Colonic mucosa (tissue), 4 donors: ENCODE data around the gene RIMBP2. TPM values are rescaled to one million over a fixed set of nuclear protein-coding genes. Genes with fewer than 3 reads are reported as not detected.

Experiments used
- DNase-seq: peaks from one replicate; pipeline ENCODE4 v3.0.0-alpha.2; 2020
- H3K27ac ChIP-seq: fragments of 200-600 bp; one replicate; pipeline ENCODE4 v1.8.0; 2021
- H3K27me3 ChIP-seq: fragments of 200-600 bp; one replicate; pipeline ENCODE4 v1.8.0; 2021
- H3K36me3 ChIP-seq: fragments of 200-600 bp; one replicate; pipeline ENCODE4 v1.8.0; 2021
- H3K4me1 ChIP-seq: fragments of 200-600 bp; one replicate; pipeline ENCODE4 v1.8.0; 2021; ENCODE audit warnings: mild to moderate bottlenecking
- H3K4me3 ChIP-seq: fragments of 200-600 bp; one replicate; pipeline ENCODE4 v1.8.0; 2021
- H3K9ac ChIP-seq, 2 donors: one replicate each; pipeline ENCODE4 v1.7.0; 2013; ENCODE audit warnings: control low read depth in 2 of 2, low read depth in 2 of 2, low read length in 2 of 2
- H3K9me3 ChIP-seq: fragments of 200-600 bp; one replicate; pipeline ENCODE4 v1.8.0; 2021
- intact Hi-C: fragments of 100-400 bp; cut with DNase I; formaldehyde crosslinking; loops from one replicate; pipeline ENCODE4 v1.14.1; 2022
- total RNA-seq, 2 donors: library from RNA; stranded (reverse); fragmentation: NEBNext Ultra II Directional in 1 of 2; extraction: Animal tissue kit (Norgen Biotek cat#: 25700) in 1 of 2; gene quantifications; one replicate each; pipeline ENCODE4 v1.2.1, GENCODE V29; 2021
- TF ChIP-seq, protein P1 (sequence below): fragments of 200-600 bp; IDR thresholded peaks from one replicate; pipeline ENCODE4 v1.8.0; 2022; ENCODE audit warnings: antibody characterized with exemption, mild to moderate bottlenecking
- donor health status: healthy.
- donor health status: DM: no; HTN: no; CAD: no.
- donor health status: DM: no; HTN: no; CAD: no.

RIMBP2 gene
- total RNA-seq, 2 donors from 2014 or later = 4.8 to 5.6 TPM

DNA sequence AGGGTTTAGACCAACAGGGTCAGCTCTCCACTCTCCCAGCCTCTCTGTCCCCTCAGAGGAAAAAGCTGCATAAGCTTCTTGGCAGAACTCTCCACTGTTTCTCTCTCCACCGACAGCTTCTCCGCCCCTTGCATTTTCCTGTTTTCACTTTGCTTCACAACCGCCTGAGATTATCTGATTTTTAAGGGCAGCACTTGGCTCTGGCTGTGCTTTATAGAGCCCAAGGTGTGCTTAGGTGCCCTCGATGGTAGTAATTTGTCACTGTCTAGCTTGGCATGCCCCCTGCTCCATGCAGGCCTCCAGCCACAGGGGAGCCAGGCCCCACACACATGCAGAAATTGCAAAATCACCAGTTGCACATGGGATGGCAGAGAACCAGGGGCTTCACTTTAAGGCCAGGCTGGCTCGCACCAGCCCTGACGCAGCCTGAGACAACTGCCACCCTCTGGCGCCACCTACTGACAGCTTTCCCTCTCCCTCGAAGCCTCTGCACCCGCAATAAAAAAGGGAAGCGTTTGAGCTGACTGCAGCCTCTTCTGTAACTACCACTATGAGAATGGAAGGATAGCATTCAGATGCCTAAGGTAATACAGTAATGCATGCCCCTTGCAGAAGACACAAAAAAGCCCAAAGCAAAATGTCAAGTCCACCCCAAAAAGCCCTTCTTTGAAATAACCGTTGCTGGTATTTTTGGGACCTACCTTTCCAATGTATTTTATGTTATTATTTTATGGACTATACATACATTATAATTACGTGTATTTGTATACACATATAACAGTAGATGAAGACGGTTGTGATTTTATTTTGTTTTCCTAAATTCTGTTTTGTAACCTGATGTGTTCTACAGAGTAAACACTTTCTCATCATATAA is 32.0 kb upstream of the RIMBP2 start:
- intact Hi-C loops = loop anchor here (2.0 to 10.0 kb wide), 2 partner anchors 347 to 703 kb away; no protein-coding TSS in a partner anchor
- TF ChIP-seq, protein P1, sequence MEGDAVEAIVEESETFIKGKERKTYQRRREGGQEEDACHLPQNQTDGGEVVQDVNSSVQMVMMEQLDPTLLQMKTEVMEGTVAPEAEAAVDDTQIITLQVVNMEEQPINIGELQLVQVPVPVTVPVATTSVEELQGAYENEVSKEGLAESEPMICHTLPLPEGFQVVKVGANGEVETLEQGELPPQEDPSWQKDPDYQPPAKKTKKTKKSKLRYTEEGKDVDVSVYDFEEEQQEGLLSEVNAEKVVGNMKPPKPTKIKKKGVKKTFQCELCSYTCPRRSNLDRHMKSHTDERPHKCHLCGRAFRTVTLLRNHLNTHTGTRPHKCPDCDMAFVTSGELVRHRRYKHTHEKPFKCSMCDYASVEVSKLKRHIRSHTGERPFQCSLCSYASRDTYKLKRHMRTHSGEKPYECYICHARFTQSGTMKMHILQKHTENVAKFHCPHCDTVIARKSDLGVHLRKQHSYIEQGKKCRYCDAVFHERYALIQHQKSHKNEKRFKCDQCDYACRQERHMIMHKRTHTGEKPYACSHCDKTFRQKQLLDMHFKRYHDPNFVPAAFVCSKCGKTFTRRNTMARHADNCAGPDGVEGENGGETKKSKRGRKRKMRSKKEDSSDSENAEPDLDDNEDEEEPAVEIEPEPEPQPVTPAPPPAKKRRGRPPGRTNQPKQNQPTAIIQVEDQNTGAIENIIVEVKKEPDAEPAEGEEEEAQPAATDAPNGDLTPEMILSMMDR = peak; percentile 82
- no peaks in the 10 kb centered on the region for H3K9me3 ChIP-seq
- no peaks in the 10 kb centered on the region for H3K36me3 ChIP-seq
- no peak overlapping the region for H3K27ac ChIP-seq
- DNase-seq = peak; percentile 85
- no peaks in the 10 kb centered on the region for H3K27me3 ChIP-seq
- H3K4me3 ChIP-seq = no peak overlapping the region
- no peak overlapping the region for H3K9ac ChIP-seq
- no peaks in the 10 kb centered on the region for H3K4me1 ChIP-seq

GRCh38 chr12:130746546-130746945 is 30.4 kb upstream of the RIMBP2 start:
- no peaks in the 10 kb centered on the region for H3K27me3 ChIP-seq
- H3K4me3 ChIP-seq = no peak overlapping the region
- H3K27ac ChIP-seq = no peak overlapping the region
- no peaks in the 10 kb centered on the region for H3K4me1 ChIP-seq
- H3K9me3 ChIP-seq = no peaks in the 10 kb centered on the region
- intact Hi-C loops = loop anchor here (10.0 kb wide), 1 partner anchor 702 kb away; no protein-coding TSS in a partner anchor
- TF ChIP-seq, protein P1 = no peak
- H3K36me3 ChIP-seq = no peaks in the 10 kb centered on the region
- DNase-seq = no peak
- H3K9ac ChIP-seq = no peak overlapping the region

- no peaks in the 10 kb centered on the region for H3K27me3 ChIP-seq
- no peak overlapping the region for H3K27ac ChIP-seq
- TF ChIP-seq, protein P1 = no peak
- no peaks in the 10 kb centered on the region for H3K9me3 ChIP-seq
- no peak overlapping the region for H3K4me3 ChIP-seq
- H3K9ac ChIP-seq = no peak overlapping the region
- no peaks in the 10 kb centered on the region for H3K4me1 ChIP-seq
- no peaks in the 10 kb centered on the region for H3K36me3 ChIP-seq
- DNase-seq = no peak
- intact Hi-C loops = loop anchor here (10.0 kb wide), 1 partner anchor 701 kb away; no protein-coding TSS in a partner anchor
Measured at GRCh38 chr12:130745921-130746320, 29.8 kb upstream of the RIMBP2 start.

- Histone ChIP-seq H3K4me3 (no peak overlapping the region), H3K9me3 (no peaks in the 10 kb centered on the region), H3K27me3 (no peaks in the 10 kb centered on the region), H3K27ac (no peak overlapping the region), H3K4me1 (no peaks in the 10 kb centered on the region), H3K9ac (no peak overlapping the region), H3K36me3 (no peaks in the 10 kb centered on the region)
- TF ChIP-seq, protein P1 = no peak
- DNase-seq = no peak
- intact Hi-C loops = loop anchor here (10.0 kb wide), 1 partner anchor 699 kb away; no protein-coding TSS in a partner anchor
Measured at GRCh38 chr12:130744274-130744673, 28.2 kb upstream of the RIMBP2 start.

DNA sequence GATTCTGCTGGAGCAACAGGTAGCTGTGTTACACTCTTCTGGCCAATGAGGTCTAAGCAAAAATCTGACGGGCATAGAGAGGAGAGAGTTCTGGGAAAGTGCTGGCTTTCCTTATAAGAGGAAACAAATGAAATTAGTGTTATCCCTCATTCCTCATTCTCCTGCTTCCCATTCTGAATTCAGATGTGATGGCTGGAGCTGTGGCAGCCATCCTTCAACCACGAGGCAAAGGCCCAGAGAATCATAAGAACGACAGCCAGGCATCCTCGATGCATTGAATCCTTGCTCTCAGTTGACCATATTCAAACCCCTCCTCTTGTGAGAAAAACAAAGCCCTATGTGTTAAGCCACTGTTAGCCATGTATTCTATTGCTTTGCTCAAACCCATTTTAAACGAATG is 27.5 kb upstream of the RIMBP2 start:
- no peak for DNase-seq
- TF ChIP-seq, protein P1 = no peak
- no peak overlapping the region for H3K27ac ChIP-seq
- H3K27me3 ChIP-seq = no peaks in the 10 kb centered on the region
- no peaks in the 10 kb centered on the region for H3K4me1 ChIP-seq
- intact Hi-C loops = loop anchor here (10.0 kb wide), 1 partner anchor 699 kb away; no protein-coding TSS in a partner anchor
- H3K9ac ChIP-seq = no peak overlapping the region
- H3K36me3 ChIP-seq = no peaks in the 10 kb centered on the region
- H3K4me3 ChIP-seq = no peak overlapping the region
- no peaks in the 10 kb centered on the region for H3K9me3 ChIP-seq
